HG03460 (cell line): ENCODE measurements around the gene IL12RB1.

Experiments used
- ATAC-seq: cut with Tn5 transposase; IDR thresholded peaks from one replicate; pipeline ENCODE4 v1.9.1; 2021; ENCODE audit not compliant: unreplicated experiment

Gene IL12RB1

DNA sequence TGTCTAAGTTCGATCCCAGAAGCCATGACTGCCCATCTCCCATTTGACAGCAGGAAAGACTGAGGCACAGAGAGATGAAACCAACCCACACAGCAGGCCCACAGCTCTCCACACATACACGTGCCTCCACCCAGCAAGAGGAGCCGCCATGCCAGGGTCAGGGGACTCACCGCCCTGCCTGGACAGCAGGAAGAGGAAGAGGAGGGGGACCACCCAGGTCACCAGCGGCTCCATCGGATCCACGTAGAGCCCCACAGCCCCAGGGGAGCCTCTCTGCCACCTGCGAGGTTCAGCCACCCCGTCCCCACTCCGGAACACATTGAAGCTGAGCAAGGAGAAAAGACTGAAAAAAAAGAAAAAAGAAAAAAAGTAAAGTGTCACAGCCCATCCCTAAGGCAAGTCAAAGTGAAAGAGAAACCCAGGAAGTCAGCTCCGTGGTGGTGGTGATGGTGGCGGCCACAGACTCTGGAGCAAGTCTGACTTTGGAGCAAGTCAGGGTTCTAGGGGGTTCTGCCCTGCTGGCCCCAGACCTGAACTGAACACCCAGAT, at the start of gene IL12RB1:
TSS of gene IL12RB1 (minus strand) at position 345 of the 549 bp plus-strand sequence. CDS start at position 234, 111 bp downstream.
- no peak for ATAC-seq

DNA sequence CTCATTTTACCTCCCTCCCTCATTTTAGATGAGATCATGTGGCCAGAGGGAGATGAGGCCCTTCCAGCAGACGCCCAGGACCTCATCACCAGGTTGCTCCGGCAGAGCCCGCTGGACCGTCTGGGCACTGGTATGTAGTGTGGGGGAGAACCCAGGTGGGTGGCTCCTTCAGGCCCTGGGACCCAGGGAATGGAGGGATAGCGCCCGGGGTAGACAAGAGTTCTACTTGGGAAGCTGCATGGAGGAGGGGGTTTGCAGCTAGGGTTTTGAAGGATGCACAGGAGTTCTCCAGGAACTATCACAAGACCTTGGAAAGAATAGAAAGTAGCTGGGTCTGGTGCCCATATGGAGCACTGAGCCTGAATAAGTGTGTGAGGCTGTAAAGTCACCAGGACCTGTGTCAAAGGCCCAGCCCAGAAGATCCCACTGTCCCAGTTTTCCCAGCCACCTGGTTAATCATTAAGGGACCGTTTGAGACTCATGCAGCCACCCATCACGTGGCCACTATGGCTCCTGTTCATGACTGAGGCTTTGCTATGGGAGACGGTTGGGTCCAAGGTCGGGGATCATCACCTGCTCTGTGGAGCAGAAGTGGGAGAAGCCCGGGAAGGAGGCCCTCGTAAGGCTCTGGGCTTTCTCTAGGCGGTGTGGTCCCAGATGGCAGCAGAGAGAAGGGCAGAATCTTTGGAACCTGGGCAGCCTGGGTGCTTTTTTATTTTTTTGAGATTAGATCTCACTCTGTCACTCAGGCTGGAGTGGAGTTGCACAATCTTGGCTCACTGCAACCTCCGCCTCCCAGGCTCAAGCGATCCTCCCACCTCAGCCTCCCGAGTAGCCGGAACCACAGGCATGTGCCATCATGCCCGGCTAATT, 49.2 kb upstream of the IL12RB1 start:
- no peak for ATAC-seq

DNA sequence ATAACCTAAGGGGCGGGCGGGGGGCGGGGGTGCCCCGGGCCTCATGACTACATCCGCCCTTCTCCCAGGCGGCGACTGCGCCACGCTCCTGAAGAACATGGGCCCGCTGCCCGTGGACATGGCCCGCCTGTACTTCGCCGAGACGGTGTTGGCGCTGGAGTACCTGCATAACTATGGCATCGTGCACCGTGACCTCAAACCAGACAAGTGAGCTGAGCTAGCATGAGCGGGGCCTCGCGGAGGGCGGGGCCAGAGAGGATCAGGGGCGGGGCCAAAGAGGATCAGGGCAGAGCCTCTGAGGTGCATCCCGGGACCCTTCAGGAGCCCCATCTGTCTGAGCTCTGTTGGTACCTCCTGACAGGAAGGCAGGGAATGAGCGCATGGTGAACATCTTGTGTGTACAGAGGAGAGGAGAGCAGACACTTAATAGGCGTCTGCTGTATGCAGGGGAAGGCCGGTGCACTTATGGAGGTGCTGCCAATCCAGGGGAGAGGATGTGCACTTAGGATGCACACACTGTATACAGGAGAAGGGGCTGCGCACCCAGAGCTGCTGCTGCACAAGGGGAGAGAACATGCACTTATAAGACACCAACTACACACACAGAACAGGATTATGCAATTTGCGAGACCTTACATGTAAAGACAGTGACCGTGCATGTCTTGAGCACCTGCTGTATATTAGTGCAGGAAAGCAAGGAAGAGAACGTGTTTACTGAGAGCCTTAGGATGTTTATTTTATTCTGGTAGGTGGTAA, 45.3 kb upstream of the IL12RB1 start:
- ATAC-seq, result no peak

DNA sequence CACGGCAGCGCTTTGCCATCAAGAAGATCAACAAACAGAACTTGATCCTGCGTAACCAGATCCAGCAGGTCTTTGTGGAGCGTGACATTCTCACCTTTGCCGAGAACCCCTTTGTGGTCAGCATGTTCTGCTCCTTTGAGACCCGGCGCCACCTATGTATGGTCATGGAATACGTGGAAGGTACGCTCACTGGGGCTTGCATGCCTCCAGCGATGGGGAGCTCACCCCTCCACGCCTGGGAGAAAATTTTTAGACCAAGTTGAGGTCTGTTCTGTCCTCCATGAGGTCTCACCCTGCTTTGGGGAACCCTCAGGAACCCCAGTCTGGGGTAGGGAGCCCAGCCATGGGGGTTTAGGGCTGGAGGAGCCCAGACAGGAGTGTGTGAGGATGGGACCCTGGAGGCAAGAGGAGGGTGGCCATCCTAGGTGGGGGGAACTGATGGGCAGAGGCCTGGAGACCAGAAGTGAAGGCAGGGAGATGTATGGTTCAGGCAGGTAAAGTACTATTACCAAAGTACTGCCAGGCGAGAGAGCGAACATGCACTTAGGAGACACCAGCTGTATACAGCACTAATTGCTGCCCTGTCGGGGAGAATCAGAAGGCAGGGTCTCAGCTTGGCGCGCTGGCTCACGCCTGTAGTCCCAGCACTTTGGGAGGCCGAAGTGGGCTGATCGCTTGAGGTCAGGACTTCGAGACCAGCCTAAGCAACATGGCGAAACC, 43.9 kb upstream of the IL12RB1 start:
- no peak for ATAC-seq

DNA sequence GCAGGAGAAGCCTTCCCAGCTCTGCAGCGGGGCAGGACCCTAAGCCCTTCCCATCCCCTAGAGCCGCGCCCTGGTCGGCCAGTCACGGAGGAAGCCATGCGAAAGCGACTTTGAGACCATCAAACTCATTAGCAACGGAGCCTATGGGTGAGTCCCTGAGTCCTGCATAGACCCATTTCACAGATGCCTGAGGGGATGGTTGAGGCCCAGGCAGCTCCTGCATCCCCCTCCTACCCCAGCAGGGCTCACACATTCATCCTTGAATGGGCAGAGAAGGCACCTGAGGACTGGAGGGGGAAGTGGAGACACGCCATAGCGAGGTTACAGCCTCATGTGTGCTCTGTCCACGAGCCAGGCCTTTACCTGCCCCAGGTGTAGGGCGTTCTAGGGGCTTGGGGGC, 42.1 kb upstream of the IL12RB1 start:
- no peak for ATAC-seq

DNA sequence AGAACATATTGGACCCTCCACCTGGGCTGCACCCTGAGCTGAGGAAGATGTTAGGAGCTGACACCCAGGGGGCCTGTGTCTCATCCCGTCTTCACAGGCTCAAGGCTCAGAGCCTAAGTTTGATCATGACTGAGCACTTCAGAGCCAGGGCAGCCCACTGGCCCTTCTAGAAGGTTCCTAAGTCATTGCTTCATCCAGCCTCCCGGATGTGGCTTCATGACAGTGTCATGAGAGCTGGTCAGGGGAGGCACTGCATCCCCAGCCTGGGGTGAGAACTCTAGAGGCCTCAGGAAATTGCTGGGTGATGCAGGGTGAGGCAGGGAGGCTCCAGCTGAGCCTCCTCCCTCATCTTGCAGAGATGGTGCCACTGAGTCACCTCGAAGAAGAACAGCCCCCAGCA, 41.3 kb upstream of the IL12RB1 start:
- no peak for ATAC-seq

DNA sequence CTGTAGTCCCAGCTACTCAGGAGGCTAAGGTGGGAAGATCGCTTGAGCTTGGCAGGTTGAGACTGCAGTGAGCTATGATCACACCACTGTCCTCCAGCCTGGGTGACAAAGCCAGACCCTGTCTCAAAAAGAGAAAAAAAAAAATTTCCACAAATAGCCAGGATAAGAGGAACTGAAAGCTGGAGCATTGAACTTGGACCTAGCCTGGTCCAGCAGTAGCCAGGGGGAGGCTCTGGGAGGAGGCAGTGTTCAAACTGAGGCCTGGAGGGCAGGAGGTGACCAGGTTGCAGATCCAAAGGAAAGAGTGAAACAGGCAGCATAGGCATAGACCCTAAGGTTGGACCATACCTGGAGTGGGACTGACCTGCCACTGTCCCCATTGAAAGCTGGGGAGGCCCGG, 39.4 kb upstream of the IL12RB1 start:
- no peak for ATAC-seq

DNA sequence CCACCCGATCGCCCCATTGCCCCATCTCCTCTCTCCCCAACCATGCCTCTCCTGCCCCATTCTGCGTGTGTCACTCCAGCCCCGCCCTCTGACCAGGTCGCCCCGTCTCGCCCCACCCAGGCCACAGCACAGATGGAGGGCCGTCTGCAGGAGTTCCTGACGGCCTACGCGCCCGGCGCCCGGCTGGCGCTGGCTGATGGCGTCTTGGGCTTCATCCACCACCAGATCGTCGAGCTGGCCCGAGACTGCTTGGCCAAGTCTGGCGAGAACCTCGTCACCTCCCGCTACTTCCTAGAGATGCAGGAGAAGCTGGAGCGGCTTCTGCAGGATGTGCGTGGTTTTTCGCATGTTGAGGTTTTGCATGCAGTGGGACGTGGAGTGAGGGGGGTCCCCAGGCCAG, 37.1 kb upstream of the IL12RB1 start:
- no peak for ATAC-seq

DNA sequence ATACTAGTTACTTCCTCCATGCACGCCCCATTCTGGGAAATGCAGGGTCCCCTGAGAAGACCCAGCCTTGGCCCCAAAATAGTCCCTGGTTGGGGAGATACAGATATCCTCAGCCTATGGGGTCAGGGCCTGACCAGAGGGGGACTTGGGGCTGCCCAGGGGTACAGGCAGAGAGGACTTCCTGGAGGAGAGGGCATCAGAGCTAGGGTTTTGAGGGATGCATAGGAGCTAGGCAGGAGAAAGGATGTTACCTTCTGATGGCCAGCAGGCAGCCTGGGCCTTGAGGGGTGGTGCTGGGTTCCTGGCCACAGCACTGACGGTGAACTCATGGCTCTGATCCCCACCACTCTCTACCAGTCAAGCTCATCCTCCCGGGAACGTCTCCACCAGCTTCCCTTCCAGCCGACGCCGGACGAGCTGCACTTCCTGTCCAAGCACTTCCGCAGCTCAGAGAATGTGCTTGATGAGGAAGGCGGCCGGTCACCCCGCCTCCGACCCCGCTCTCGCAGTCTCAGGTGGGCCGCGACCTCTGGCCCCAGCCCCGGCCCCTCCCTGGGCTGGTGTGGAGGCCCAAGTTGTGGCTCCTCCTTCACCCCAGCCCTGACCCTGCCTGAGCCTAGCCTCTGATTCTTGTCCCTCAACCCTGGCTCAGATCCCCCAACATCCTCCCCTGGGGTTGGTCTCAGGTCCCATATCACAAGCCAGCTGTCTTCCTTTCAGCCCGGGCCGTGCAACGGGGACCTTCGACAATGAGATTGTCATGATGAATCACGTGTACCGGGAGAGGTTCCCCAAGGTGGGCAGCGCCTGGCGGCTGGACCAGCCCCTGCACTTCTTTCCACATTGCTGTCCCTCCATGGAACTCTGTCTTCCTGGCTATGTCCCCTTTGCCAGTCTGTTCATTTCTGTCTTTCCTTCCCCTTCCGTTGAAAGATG, 36.4 kb upstream of the IL12RB1 start:
- no peak for ATAC-seq

DNA sequence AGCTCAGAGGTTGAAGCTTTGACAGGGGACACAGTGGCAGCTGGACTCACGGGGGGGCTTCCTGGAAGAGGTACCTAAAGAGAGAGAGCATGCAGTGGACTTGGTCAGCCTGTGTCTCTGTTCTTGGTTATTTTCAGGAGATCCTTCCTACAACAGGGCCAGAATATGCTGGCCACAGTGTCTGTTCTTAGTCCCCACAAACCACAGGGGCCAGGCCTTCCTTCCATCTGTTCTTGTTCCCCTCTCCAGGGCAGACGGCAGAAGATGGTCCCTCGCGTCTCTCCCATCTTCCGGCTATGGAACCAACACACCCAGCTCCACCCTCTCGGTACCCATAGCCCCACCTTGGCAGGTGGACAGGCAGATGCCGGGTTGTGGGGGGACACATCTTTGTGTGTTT, 35.7 kb upstream of the IL12RB1 start:
- no peak for ATAC-seq

DNA sequence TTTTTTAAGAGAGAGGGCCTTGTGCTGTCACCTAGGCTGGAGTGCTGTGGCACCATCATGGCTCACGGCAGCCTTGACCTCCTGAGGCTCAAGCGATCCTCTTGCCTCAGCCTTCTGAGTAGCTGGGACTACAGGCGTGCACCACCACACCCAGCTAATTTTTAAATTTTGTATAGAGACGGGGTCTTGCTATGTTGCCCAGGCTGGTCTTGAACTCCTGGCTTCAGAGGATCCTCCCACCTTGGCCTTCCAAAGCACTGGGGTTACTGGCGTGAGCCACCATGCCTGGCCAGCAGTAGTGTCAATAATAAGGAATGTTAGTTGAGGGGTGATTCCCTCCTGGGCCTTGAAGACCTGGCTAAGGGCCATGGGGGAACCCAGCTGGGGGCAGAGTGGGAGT, 34.4 kb upstream of the IL12RB1 start:
- no peak for ATAC-seq

DNA sequence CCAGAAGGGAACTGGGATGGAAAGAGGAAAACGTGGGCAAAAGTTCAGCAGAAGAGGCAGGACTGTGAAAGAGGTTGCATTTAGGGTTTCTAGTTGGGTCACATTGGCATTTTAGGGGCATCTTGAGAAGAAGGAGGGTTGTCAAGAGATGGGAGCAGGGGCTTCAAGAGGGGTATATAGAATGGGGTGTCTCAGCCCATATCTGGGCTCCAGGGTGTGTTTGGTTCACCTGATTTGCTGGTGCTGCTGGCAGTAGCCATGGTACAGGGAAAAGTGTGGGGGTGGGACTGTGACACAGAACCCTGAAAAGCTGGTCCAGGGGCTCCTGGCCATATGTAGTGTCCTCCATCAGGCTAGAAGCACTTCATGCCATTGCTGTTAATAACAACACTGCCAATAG, 33.4 kb upstream of the IL12RB1 start:
- no peak for ATAC-seq

DNA sequence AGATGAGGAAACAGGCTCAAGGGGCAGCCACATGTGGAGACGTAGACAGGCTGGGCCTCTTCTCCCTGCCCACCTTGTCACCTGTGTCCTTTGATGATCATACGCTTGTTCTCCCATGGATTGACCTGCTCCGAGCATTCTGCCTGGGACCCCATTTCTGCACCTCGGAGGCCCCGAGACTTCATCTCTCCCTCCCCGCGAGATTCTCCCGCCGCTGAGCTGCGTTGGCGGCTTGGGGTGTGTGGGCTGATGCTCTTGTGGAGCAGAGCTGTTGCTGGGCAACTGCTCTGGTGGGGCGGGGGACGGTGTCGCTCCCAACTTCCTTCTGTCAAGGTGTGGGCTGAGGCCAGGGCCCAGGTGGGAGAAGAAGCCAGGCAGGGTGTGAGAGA, 33.0 kb upstream of the IL12RB1 start:
- no peak for ATAC-seq

DNA sequence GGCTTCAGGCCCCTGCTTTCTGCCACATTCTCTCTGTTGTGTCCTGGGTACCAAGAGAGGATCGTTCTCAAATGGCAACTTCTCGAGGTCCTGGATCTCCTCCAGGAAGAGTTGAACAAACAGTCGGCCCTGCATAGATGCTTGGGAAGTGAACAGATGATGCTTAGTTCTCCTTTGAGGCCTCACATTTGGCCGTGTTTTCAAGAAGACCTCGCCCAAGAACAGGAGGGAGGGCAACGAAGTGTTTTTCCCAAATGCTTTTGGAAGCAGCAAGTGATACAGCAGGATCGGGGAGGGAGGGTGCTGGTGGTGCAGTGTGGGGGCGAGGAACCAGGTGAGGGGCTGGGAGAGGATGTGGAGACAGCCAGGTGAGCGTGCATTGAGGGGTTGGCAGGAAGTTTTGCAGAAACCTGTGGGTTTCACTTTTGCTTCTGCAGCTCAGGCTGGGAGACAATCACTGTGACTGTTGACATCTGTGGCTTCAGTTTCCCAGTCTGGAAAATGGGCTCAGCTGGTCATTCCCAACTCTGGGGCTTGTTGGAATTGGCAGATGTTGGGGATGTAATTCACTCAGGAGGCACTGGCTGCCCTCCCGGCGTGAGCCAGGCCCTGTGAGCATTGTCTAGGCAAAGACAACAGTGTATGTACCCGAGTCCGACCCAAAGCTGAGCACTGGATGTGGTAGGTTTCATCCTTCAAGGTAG, 32.4 kb upstream of the IL12RB1 start:
- no peak for ATAC-seq

DNA sequence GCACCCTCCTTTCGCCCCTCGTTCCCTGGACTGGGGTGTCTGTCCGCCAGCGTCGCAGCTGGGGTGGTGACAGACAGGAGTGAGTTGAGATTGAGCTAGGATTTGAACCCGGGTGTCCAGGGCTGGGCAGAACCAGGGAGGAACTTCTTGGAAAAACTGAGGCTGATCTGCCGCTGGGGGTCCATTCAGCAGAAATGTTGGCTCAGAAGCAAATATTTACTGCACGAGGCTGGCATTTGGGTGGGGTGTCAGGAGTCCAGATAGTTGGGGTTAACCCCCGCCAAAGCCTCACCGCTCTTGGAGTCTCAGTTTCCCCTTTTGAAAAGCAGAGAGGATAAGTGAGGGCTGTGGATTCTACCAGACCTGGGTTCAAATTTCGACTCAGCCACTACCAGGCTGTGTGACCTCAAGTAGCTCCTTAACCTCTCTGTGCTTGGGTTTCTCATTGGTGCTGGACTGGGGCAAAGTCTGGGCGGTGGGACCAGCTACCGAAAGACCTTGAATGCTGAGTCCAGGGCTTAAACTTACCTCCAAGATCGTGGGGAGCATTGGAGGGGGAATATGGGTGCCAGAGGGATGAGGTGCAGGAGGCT, 31.8 kb upstream of the IL12RB1 start:
- ATAC-seq, result no peak

DNA sequence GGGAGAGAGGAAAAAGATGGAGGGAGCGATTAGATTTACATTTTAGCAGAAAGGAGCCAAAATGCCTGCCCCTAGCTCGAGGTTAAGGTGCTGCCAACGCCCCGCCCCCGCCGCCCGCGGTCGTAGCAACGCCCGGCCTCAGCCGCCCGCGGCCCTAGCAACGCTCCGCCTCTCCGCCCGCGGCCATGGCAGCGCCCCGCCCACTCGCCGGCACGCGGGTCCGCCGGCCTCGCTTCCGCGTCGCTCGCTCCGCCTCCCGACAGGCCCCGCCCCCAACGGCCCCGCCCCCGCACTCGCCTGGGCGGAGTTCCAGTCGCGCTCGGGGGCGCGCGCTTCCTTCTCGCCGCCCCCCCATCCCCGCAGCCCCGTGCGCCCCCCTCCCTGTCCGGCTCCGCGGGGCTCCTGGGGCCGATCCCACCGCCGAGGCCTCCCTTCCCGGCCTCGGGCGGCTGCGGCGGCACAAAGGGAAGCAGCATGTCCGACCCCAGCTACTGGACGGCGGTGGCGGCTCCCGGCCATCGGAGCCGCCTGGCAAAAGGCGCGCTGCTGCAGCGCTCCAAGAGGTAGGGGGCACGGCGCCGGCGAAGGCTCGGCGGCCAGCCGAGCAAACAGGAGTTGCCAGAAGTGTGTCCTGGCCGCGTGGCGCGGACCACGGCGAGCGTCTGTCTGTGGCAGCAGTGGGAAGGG, 31.1 kb upstream of the IL12RB1 start:
- ATAC-seq, result peak; percentile 70

DNA sequence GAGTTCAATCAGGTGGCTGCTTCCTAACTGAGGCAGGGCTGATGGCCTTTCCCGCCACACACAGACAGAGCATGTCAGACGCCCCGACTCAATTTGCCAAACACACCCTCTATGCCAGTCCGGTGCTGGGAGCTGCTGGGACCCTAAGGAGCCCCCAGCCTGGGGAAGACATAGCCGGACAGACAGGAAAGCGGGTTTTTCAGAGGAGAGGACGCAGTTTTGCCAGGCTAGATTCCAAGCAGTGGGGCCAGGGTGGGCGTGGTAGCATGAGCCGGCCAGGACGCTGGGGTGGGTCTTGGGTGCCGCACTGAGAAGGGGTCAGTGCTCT, 30.6 kb upstream of the IL12RB1 start:
- ATAC-seq, result no peak

DNA sequence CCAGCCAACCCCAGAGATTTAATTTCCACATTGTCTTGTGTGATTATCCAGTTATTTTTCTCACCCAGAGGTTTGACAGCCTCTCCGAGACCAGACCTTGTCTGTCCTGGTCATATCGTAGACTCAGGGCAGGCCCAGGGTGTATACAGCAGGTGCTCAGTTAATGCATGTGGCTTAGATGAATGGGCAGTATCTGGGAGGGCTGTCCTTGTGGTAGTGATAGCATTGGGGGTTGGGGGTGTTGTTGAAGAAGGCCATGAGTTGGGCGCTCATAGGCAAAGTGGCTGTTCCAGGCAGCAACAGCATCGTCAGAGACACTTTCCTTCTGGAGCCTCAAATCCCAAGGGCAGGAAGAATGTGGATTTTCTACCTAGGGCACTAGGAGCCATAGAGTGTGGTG, 27.7 kb upstream of the IL12RB1 start:
- no peak for ATAC-seq

DNA sequence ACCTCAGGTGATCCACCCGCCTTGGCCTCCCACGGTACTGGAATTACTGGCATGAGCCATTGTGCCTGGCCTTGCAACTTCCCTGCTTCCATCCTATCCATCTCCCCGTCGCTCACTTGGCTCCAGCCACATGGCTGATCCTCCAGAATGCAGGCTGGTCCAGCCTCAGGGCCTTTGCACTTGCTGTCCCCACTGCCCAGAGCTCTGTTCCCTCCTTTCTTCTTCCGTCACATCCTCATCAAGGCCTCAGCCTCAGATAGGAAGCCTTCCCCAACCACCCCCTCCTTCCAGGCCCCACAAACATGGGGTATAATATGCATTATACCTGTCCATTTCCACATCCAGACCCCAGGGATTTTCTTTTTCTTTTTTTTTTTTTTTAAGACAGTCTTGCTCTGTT, 27.1 kb upstream of the IL12RB1 start:
- ATAC-seq, result no peak
